Ishikawa (cell line): ENCODE results near the gene ATP11C.

Experiments
- CEBPB ChIP-seq: IDR thresholded peaks from 2 replicates; pipeline ENCODE4 v1.6.1; 2012
- CREB1 ChIP-seq: IDR thresholded peaks from 2 replicates; pipeline ENCODE4 v1.6.1; 2012; ENCODE audit warnings: low read depth
- EGR1 ChIP-seq: IDR thresholded peaks from 2 replicates; pipeline ENCODE4 v1.6.1; 2012
- EP300 ChIP-seq: IDR thresholded peaks from 2 replicates; pipeline ENCODE4 v1.6.1; 2012; ENCODE audit warnings: borderline replicate concordance
- FOXM1 ChIP-seq: IDR thresholded peaks from 2 replicates; pipeline ENCODE4 v1.6.1; 2012; ENCODE audit warnings: low read depth, borderline replicate concordance
- NFIC ChIP-seq: IDR thresholded peaks from 2 replicates; pipeline ENCODE4 v1.6.1; 2012
- RAD21 ChIP-seq: IDR thresholded peaks from 2 replicates; pipeline ENCODE4 v1.6.1; 2012; ENCODE audit warnings: low read depth
- TAF1 ChIP-seq: IDR thresholded peaks from 2 replicates; pipeline ENCODE4 v1.6.1; 2012; ENCODE audit warnings: low read depth, mild to moderate bottlenecking
- TCF12 ChIP-seq: IDR thresholded peaks from 2 replicates; pipeline ENCODE4 v1.6.1; 2012; ENCODE audit warnings: low read depth
- TEAD4 ChIP-seq: IDR thresholded peaks from 2 replicates; pipeline ENCODE4 v1.6.1; 2012
- YY1 ChIP-seq: IDR thresholded peaks from 2 replicates; pipeline ENCODE4 v1.6.1; 2012; ENCODE audit warnings: low read depth
- ZBTB7A ChIP-seq: IDR thresholded peaks from 2 replicates; pipeline ENCODE4 v1.6.1; 2012; ENCODE audit warnings: low read depth
- TF ChIP-seq, protein P1 (sequence below): IDR thresholded peaks from 2 replicates; pipeline ENCODE4 v1.6.1; 2012
- TF ChIP-seq, protein P2 (sequence below): IDR thresholded peaks from 2 replicates; pipeline ENCODE4 v1.6.1; 2012
- TF ChIP-seq, protein P3 (sequence below): IDR thresholded peaks from 2 replicates; pipeline ENCODE4 v1.6.1; 2012; ENCODE audit warnings: low read depth, mild to moderate bottlenecking

Gene ATP11C

DNA sequence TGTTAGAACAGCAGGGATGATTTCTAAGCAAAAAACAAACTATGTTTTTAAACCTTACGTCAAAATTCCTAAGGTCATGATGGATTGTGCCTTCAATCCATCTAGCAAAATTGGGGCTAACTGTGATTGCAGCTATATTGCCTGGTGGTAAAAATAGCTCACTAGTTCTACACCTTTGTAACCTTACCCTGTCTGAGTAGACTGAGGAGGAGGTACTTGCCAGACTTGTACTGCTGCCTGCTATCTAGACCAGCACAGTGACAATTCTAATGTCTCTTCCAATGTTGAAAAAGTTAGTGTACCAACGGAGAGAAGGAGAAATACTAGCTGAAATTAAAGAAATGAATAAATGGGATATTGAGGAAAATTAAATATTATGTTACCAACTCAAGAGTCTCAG is 30.3 kb downstream of the ATP11C start:
- TF ChIP-seq YY1 (no peak), TCF12 (no peak), EGR1 (no peak), CEBPB (no peak), EP300 (no peak), TEAD4 (no peak), TAF1 (no peak), CREB1 (no peak), RAD21 (no peak), ZBTB7A (no peak), NFIC (no peak), FOXM1 (no peak)
- TF ChIP-seq, protein P1, sequence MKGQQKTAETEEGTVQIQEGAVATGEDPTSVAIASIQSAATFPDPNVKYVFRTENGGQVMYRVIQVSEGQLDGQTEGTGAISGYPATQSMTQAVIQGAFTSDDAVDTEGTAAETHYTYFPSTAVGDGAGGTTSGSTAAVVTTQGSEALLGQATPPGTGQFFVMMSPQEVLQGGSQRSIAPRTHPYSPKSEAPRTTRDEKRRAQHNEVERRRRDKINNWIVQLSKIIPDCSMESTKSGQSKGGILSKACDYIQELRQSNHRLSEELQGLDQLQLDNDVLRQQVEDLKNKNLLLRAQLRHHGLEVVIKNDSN: no peak
- TF ChIP-seq, protein P2, sequence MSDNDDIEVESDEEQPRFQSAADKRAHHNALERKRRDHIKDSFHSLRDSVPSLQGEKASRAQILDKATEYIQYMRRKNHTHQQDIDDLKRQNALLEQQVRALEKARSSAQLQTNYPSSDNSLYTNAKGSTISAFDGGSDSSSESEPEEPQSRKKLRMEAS: no peak
- TF ChIP-seq, protein P3, sequence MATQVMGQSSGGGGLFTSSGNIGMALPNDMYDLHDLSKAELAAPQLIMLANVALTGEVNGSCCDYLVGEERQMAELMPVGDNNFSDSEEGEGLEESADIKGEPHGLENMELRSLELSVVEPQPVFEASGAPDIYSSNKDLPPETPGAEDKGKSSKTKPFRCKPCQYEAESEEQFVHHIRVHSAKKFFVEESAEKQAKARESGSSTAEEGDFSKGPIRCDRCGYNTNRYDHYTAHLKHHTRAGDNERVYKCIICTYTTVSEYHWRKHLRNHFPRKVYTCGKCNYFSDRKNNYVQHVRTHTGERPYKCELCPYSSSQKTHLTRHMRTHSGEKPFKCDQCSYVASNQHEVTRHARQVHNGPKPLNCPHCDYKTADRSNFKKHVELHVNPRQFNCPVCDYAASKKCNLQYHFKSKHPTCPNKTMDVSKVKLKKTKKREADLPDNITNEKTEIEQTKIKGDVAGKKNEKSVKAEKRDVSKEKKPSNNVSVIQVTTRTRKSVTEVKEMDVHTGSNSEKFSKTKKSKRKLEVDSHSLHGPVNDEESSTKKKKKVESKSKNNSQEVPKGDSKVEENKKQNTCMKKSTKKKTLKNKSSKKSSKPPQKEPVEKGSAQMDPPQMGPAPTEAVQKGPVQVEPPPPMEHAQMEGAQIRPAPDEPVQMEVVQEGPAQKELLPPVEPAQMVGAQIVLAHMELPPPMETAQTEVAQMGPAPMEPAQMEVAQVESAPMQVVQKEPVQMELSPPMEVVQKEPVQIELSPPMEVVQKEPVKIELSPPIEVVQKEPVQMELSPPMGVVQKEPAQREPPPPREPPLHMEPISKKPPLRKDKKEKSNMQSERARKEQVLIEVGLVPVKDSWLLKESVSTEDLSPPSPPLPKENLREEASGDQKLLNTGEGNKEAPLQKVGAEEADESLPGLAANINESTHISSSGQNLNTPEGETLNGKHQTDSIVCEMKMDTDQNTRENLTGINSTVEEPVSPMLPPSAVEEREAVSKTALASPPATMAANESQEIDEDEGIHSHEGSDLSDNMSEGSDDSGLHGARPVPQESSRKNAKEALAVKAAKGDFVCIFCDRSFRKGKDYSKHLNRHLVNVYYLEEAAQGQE: no peak

DNA sequence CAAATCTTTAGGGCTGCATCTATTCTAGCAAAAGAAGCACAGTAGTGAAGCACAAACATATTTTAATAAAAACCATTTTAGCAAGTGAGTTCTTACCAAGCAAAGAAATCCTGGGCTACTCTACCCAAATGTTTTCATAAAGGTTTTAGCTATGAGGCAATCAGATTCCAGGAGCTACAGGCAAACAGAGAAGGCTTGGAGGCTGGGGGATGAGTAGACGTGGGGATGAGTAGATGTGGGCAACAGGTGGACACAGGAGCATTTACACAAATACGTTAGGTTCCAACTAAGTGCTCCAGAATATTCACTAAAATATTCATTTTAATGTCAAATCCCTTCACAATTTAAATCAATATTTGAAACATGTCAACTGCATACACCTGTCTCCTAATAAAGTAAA is 34.5 kb downstream of the ATP11C start:
- TF ChIP-seq, protein P3: no peak
- TF ChIP-seq YY1: no peak
- TF ChIP-seq TEAD4: no peak

DNA sequence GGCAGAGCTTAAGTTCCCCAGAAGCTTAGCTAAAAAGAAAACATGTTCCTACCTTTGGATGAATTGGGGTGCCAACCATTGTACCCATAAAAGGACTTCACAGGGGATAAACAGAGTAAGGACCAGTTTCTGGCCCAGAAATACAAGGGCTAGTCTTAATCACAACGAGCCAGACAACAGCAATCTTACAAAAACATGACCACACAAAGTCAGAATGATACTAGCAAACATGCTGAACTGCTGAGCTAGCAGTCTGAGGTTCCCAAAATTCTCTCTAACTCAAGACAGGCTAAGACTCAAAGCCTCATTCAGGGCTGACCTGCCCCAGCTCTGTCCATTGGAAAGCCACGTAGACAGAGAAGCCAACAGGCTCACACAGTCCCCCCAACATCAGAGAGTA is 40.3 kb downstream of the ATP11C start:
- TF ChIP-seq TAF1: no peak
- no peak for TF ChIP-seq YY1
- TF ChIP-seq CEBPB: no peak
- TF ChIP-seq CREB1: no peak
- TF ChIP-seq RAD21: no peak
- TF ChIP-seq, protein P3: no peak
- TF ChIP-seq, protein P1: no peak
- TF ChIP-seq FOXM1: no peak
- TF ChIP-seq, protein P2: no peak

DNA sequence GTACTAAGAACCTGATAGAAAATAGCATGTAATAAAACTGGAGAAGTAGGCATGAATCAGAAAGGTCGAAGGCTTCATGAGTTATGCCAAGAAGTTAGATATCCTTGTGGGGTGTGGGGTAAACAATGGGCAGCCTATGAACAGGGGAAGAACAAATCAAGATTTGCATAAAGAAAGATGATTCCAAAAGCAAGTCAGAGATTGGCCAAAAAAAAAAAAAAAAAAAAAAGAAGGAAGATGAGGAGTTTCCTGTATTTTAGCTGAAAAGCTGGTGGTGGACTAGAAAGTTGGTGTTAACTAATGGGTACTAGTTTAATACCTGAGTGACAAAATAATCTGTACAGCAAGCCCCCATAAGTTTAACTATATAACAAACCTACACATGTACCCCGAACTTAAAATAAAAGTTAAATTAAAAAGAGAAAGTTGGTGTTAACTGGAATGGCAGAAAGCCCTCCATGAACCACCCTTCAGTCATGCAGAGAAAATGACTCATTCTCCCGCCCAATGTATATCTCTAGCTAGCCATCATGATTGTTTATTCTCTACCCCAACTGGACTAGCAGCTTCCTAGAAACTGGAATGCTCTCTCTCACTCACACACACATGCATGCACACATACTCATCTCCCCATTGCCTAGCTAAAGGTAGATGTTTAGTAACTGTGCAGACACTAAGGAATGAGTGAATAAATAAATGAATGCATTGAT is 41.7 kb downstream of the ATP11C start:
- no peak for TF ChIP-seq TAF1
- TF ChIP-seq, protein P3: no peak
- TF ChIP-seq TEAD4: 0 out of 2 replicates have a peak, but pooled peaks have one; percentile 19
